Ovary (tissue), 3 donors: Measurements from ENCODE around the gene RGL1.

Source experiments
- CTCF ChIP-seq, 3 donors: fragments of 450-650 bp in 2 of 3; fragments of 200-600 bp in 1 of 3; IDR thresholded peaks; one replicate each; pipeline versions ENCODE4 v1.5.1 to v1.8.0; 2016 to 2022; ENCODE audit warnings: antibody characterized with exemption in 3 of 3, mild to moderate bottlenecking in 1 of 3
- POLR2A ChIP-seq: fragments of 450-650 bp; IDR thresholded peaks from one replicate; pipeline ENCODE4 v1.6.1; 2017; ENCODE audit warnings: antibody characterized with exemption, mild to moderate bottlenecking, moderate library complexity
- donor health status: DM: no; HTN: no; CAD: no.

- TF ChIP-seq CTCF (IDR thresholded peaks at IDR 0.05) (no peak), POLR2A (no peak)
These were observed 47.9 kb upstream of the RGL1 start for GRCh38 chr1:183757061-183757460.
